Coronary artery (tissue), 2 donors: ENCODE results near the gene USP24.

Experiments used
- DNase-seq: peaks from one replicate; pipeline ENCODE4 v3.0.0-alpha.2; 2017; ENCODE audit warnings: low spot score
- H3K27ac ChIP-seq, 2 donors: fragments of 200-600 bp; sonication (generic); one replicate each; pipeline ENCODE4 v1.5.1; 2016 to 2019
- H3K4me3 ChIP-seq: fragments of 200-600 bp; sonication (generic); 2 replicates; pipeline ENCODE4 v1.5.1; 2016; ENCODE audit warnings: mild to moderate bottlenecking, moderate library complexity
- TF ChIP-seq, protein P1 (sequence below): fragments of 200-600 bp; sonication (generic); IDR thresholded peaks from one replicate; pipeline ENCODE4 v1.5.1; 2019; ENCODE audit warnings: antibody characterized with exemption

USP24 gene

GRCh38 chr1:55067914-55068313, 147.2 kb downstream of the USP24 start:
- TF ChIP-seq, protein P1, sequence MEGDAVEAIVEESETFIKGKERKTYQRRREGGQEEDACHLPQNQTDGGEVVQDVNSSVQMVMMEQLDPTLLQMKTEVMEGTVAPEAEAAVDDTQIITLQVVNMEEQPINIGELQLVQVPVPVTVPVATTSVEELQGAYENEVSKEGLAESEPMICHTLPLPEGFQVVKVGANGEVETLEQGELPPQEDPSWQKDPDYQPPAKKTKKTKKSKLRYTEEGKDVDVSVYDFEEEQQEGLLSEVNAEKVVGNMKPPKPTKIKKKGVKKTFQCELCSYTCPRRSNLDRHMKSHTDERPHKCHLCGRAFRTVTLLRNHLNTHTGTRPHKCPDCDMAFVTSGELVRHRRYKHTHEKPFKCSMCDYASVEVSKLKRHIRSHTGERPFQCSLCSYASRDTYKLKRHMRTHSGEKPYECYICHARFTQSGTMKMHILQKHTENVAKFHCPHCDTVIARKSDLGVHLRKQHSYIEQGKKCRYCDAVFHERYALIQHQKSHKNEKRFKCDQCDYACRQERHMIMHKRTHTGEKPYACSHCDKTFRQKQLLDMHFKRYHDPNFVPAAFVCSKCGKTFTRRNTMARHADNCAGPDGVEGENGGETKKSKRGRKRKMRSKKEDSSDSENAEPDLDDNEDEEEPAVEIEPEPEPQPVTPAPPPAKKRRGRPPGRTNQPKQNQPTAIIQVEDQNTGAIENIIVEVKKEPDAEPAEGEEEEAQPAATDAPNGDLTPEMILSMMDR, result no peak
- no peak for DNase-seq
- Histone ChIP-seq H3K4me3 (no peak overlapping the region), H3K27ac (no peak overlapping the region)

- Histone ChIP-seq H3K27ac (no peak overlapping the region), H3K4me3 (no peak overlapping the region)
- TF ChIP-seq, protein P1, result no peak
- DNase-seq, result peak; percentile 53
These were observed 148.0 kb downstream of the USP24 start for GRCh38 chr1:55067022-55067778.

DNA sequence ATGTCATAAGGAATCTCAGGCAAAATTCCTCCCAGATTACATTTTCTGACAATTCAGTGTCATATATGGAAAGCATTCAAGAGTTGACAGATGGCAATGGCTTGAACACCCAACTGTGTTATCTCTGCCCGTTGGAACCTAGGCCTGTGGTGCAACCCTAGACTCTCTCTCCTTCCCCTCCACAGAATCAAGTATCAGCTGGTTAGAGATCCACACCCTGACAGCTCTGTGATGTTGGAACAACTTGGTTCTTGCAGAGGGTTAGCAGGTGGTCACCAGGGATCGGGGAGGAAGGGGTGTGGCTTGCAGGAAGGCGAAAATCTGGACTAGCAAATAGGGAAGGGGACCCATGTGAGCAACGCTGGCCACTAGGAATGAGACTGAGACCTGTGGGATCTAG, 149.5 kb downstream of the USP24 start:
- DNase-seq, result no peak
- H3K4me3 ChIP-seq, result no peak overlapping the region
- TF ChIP-seq, protein P1, result no peak
- peak overlapping the region in 1 of 2 donors; percentile 80 for H3K27ac ChIP-seq

- TF ChIP-seq, protein P1, result no peak
- no peak overlapping the region for H3K4me3 ChIP-seq
- peak overlapping the region; percentile 27 to 80 for H3K27ac ChIP-seq
- DNase-seq, result peak; percentile 66
These were observed 150.3 kb downstream of the USP24 start for GRCh38 chr1:55064861-55065263.

- TF ChIP-seq, protein P1, result no peak
- peak; percentile 73 for DNase-seq
- Histone ChIP-seq H3K27ac (peak overlapping the region; percentile 27 to 80), H3K4me3 (no peak overlapping the region)
These were observed 151.0 kb downstream of the USP24 start for GRCh38 chr1:55064071-55064581.

GRCh38 chr1:55063577-55063942, 151.6 kb downstream of the USP24 start:
- peak; percentile 64 for DNase-seq
- H3K27ac ChIP-seq, result no peak overlapping the region
- TF ChIP-seq, protein P1, result no peak
- no peak overlapping the region for H3K4me3 ChIP-seq
